IPS-15b (cell line): ENCODE data around the gene IFFO2.

Experiments
- H3K27me3 ChIP-seq: one replicate; pipeline ENCODE4 v1.6.1; 2013; ENCODE audit warnings: low read length; ENCODE audit not compliant: control insufficient read depth, insufficient read depth
- H3K36me3 ChIP-seq: one replicate; pipeline ENCODE4 v1.6.1; 2013; ENCODE audit warnings: low read length; ENCODE audit not compliant: control insufficient read depth, insufficient read depth
- H3K4me1 ChIP-seq: one replicate; pipeline ENCODE4 v1.6.1; 2013; ENCODE audit warnings: mild to moderate bottlenecking, low read length; ENCODE audit not compliant: control insufficient read depth, insufficient read depth
- H3K4me3 ChIP-seq: one replicate; pipeline ENCODE4 v1.5.1; 2013; ENCODE audit warnings: low read depth, low read length
- H3K9ac ChIP-seq: one replicate; pipeline ENCODE4 v1.6.1; 2013; ENCODE audit warnings: low read depth, mild to moderate bottlenecking, low read length
- H3K9me3 ChIP-seq: one replicate; pipeline ENCODE4 v1.6.1; 2013; ENCODE audit warnings: mild to moderate bottlenecking, low read length; ENCODE audit not compliant: control insufficient read depth, insufficient read depth

The IFFO2 gene

DNA sequence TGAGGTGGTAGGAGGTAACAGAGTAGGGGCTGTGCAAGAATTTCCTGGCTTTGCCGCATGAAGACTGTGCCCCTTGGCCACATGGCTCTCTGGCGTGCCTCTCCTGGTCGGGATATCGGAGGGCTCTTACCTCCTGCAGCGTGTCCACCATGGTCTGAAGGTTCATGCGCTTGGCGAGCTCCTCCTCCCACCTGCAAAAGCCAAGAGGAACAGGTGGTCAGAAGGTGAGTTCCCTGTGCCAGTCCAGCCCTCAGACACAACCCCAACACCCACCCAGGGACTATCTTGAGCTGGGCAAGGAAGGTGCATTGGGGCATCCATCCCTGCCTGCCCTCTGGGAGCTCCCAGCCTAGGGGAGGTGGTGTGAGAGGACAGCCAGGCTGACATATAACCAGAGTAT, 35.5 kb downstream of the IFFO2 start:
- no peaks in the 10 kb centered on the region for H3K4me1 ChIP-seq
- no peak overlapping the region for H3K9ac ChIP-seq
- H3K9me3 ChIP-seq, result no peaks in the 10 kb centered on the region
- peaks cover 2% of the 10 kb centered on the region for H3K36me3 ChIP-seq
- H3K4me3 ChIP-seq, result no peak overlapping the region
- no peaks in the 10 kb centered on the region for H3K27me3 ChIP-seq

DNA sequence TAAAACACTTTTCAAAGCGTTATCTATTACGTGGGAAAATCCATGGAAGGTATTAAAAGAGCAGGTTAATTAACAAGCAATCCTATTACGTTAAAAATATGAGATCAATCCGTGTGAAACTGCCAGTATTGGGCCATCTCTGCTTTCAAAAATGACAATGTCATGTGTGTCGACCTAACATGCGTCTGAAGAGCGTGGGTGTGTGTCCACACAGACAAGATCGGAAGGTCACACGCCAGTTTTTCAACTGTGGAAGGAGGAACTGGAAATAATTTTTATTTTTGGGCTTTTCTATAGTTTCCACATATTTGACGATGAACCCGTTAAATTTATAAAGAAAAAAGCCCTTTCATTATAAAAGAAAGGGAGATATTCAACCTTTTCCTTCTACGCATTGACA, 36.5 kb downstream of the IFFO2 start:
- H3K9ac ChIP-seq, result no peak overlapping the region
- H3K9me3 ChIP-seq, result no peaks in the 10 kb centered on the region
- no peaks in the 10 kb centered on the region for H3K4me1 ChIP-seq
- H3K27me3 ChIP-seq, result no peaks in the 10 kb centered on the region
- no peak overlapping the region for H3K4me3 ChIP-seq
- H3K36me3 ChIP-seq, result peaks cover 2% of the 10 kb centered on the region

DNA sequence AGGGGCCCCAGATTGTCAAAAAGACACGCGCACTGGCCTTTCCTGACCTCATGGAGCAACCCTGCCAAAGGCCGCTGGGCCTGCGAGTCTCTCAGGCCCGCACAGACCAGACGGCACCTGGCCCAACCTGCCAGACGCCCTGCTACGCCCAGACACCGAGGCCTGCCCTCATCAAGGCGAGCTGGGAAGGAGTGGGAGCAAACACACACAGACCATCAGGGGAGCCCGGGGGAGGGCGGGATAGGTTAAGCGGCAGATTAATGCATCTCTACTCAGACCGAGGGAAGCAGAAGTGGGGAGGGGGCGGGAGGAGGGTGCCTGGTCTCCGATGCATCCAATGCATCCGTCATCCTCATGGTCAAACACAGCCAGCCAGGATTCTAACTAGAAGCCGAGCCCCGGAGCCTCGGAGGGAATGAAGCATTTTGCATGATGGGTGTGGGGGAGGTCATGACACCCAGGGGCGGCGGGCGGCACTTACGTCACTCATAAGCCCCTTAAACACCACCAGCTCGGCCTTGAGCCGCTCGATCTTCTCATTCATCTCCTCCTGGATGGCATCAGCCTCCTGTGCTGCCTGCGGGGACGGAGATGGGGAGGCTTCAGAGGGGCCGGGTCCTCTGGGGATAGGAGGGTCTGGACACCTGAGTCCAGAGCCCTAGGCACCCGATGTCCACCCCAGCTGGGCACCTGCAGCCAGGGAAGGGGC, 37.1 kb downstream of the IFFO2 start:
- no peaks in the 10 kb centered on the region for H3K27me3 ChIP-seq
- no peak overlapping the region for H3K4me3 ChIP-seq
- H3K36me3 ChIP-seq, result peaks cover 2% of the 10 kb centered on the region
- no peaks in the 10 kb centered on the region for H3K9me3 ChIP-seq
- no peaks in the 10 kb centered on the region for H3K4me1 ChIP-seq
- H3K9ac ChIP-seq, result no peak overlapping the region

GRCh38 chr1:18918417-18918816, 38.1 kb downstream of the IFFO2 start:
- Histone ChIP-seq H3K27me3 (no peaks in the 10 kb centered on the region), H3K9me3 (no peaks in the 10 kb centered on the region), H3K4me3 (no peak overlapping the region), H3K9ac (no peak overlapping the region), H3K36me3 (peaks cover 2% of the 10 kb centered on the region), H3K4me1 (no peaks in the 10 kb centered on the region)

- no peak overlapping the region for H3K9ac ChIP-seq
- no peaks in the 10 kb centered on the region for H3K27me3 ChIP-seq
- no peak overlapping the region for H3K4me3 ChIP-seq
- H3K36me3 ChIP-seq, result peaks cover 2% of the 10 kb centered on the region
- no peaks in the 10 kb centered on the region for H3K9me3 ChIP-seq
- no peaks in the 10 kb centered on the region for H3K4me1 ChIP-seq
Measured at GRCh38 chr1:18917071-18917799, 39.2 kb downstream of the IFFO2 start.

DNA sequence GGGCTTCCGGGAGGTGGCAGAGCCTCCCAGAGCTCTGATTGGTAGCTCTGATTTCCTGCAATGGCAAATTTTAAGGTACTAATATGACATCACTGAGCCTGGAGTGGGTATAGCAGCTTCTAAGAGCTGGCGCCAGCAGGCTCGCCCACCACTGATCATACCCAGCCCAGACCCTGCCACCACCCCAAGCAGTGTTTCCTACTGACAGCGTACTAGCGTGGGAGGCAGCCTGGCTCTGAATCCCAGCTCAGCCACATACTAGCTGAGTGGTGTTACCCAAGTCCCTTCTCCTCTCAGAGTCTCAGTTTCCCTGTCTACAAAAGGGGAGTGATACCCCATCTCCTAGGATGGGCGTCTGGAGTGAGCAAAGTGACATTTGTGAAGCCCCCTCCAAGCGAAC, 41.1 kb downstream of the IFFO2 start:
- H3K9me3 ChIP-seq, result no peaks in the 10 kb centered on the region
- H3K4me3 ChIP-seq, result no peak overlapping the region
- H3K27me3 ChIP-seq, result no peaks in the 10 kb centered on the region
- no peak overlapping the region for H3K9ac ChIP-seq
- peaks cover 9% of the 10 kb centered on the region for H3K36me3 ChIP-seq
- H3K4me1 ChIP-seq, result no peaks in the 10 kb centered on the region

- H3K4me1 ChIP-seq, result no peaks in the 10 kb centered on the region
Measured at GRCh38 chr1:18913065-18913835, 43.2 kb downstream of the IFFO2 start.

DNA sequence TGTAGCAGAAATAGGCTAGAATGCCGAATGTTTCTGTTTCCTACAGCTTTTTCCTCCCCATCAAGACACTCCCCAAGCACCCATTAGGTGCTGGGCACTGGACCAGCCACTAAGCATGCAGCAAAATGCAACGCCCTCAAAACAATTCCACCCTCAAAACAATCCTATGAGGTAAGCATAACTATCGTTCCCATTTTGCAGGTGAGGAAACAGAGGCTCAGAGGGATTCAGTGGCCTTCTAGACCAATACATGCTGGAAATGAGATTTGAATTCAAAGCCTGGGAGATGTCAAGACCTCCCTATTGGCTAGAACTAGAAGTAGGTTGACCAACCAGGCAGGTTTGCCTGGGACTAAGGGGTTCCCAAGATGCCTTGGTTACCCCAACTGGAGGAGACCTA, 43.9 kb downstream of the IFFO2 start:
- Histone ChIP-seq H3K4me1 (no peaks in the 10 kb centered on the region), H3K9me3 (no peaks in the 10 kb centered on the region), H3K9ac (no peak overlapping the region), H3K27me3 (no peaks in the 10 kb centered on the region), H3K36me3 (peaks cover 9% of the 10 kb centered on the region), H3K4me3 (no peak overlapping the region)

More at GRCh38 chr1:18913065-18913835, 43.2 kb downstream of the IFFO2 start:
- Histone ChIP-seq H3K9ac (no peak overlapping the region), H3K27me3 (no peaks in the 10 kb centered on the region), H3K36me3 (peaks cover 9% of the 10 kb centered on the region), H3K4me3 (no peak overlapping the region), H3K9me3 (no peaks in the 10 kb centered on the region)

- no peak overlapping the region for H3K9ac ChIP-seq
- no peak overlapping the region for H3K4me3 ChIP-seq
- peaks cover 7% of the 10 kb centered on the region for H3K36me3 ChIP-seq
- H3K9me3 ChIP-seq, result no peaks in the 10 kb centered on the region
- H3K27me3 ChIP-seq, result no peaks in the 10 kb centered on the region
- H3K4me1 ChIP-seq, result no peaks in the 10 kb centered on the region
Measured at GRCh38 chr1:18908911-18909771, 47.3 kb downstream of the IFFO2 start.

DNA sequence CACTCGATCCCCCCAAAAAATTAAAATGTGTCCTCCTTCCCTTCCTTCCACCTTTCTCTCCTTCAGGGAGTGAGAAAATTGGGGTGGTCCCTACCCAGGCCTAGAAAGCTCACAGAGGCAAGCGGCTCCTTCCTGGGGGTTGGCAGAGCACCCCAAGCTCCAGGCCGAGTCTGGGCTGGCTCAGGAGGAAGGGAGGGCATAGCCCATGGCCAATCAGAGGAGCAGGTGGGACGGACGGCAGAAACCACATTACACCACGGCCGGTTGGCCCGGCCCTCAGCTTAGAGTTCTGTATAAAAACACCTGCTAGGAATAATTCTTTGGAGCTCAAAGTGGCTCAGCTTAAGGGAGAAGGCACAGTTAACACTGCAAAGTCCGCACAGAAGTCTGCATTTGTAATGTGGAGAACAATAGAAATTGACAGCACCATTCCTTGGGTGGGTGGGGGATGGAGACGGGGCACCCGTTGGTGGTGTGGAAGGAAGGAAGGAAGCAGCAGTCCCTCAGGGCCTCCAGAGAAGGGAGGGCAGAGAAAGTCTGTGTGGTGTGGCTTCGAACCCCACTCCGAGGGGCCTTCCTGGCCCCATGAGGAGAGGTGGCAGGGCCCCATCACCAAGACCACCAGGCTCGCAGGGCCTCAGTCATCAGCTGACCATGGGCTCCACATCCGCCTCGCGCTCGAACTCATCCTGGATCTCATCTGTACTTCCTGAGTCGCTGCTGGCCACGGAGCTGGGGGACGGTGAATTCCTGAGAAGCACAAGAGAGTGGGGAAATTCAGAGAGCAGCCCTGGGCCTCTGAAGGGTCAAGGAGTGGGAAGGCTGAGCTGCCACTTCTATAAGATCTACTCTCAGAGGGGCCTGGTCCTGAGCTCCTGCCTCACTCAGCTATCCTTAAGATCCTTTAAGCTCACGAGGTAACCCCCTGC, 48.3 kb downstream of the IFFO2 start:
- H3K4me1 ChIP-seq, result no peaks in the 10 kb centered on the region
- H3K36me3 ChIP-seq, result peaks cover 7% of the 10 kb centered on the region
- H3K9ac ChIP-seq, result no peak overlapping the region
- H3K27me3 ChIP-seq, result no peaks in the 10 kb centered on the region
- H3K9me3 ChIP-seq, result no peaks in the 10 kb centered on the region
- H3K4me3 ChIP-seq, result no peak overlapping the region
